Measurements from ENCODE around the gene PIK3AP1. TPM values are rescaled to one million over a fixed set of nuclear protein-coding genes. Genes with fewer than 3 reads are reported as not detected.

The PIK3AP1 gene
- total and polyA plus RNA-seq, 10 of the 15 experiments (the other 5 are each of a cell fraction or from before 2014, with no cell fraction given) = 26.2 to 306 (median 119) TPM

- Histone ChIP-seq H3K27me3 (replicated peaks in 1 of 2; ENCODE audit: control insufficient read depth in 2 of 2, insufficient read depth in 2 of 2, low read length in 1 of 2) (no peaks in the 10 kb centered on the region), H3K9me3 (replicated peaks; ENCODE audit: control insufficient read depth, insufficient read depth, low read length) (no peaks in the 10 kb centered on the region), H3K4me3 (no peak overlapping the region), H3K27ac (ENCODE audit: control insufficient read depth, insufficient read depth) (no peak overlapping the region), H4K20me1 (ENCODE audit: control insufficient read depth, insufficient read depth) (no peaks in the 10 kb centered on the region; the same call in 1 of the 2 replicates), H3K9ac (ENCODE audit: control insufficient read depth, insufficient read depth, low read length) (no peak overlapping the region), H3K4me1 (ENCODE audit: control insufficient read depth, insufficient read depth, low read length) (peaks cover 26% of the 10 kb centered on the region), H3K4me2 (ENCODE audit: control insufficient read depth, insufficient read depth) (no peak overlapping the region), H2AFZ (ENCODE audit: control insufficient read depth, low read depth, low read length) (no peak overlapping the region), H3K36me3 (ENCODE audit: control insufficient read depth in 2 of 2, insufficient read depth in 2 of 2, low read length in 1 of 2) (peaks cover 1 to 12% of the 10 kb centered on the region in 2 experiments; a peak in 2 of 4 replicates), H3K79me2 (ENCODE audit: control insufficient read depth, insufficient read depth, low read length) (peaks cover 88% of the 10 kb centered on the region)
- RAD21 ChIA-PET (ENCODE audit: unreplicated experiment) = interaction anchor here (0.8 to 11.6 kb wide), 10 partner anchors 11 to 52 kb away, joined by 3 to 176 read pairs (median 9); no protein-coding TSS in a partner anchor
- CTCF ChIA-PET = interaction anchor here (0.6 to 3.7 kb wide), 15 partner anchors 9 to 333 kb away, joined by 3 to 24 read pairs (median 4); no protein-coding TSS in a partner anchor
- TF ChIP-seq ATF7 (IDR thresholded peaks at IDR 0.05; ENCODE audit: low read depth) (peak; percentile 86), E2F8 (IDR thresholded peaks at IDR 0.05; ENCODE audit: low read depth, partially characterized antibody) (no peak)
- BruUV-seq (replicated peaks) = no TSS peak
- ATAC-seq = no peak
- in situ Hi-C loops (cut with MboI) (no loop called here), intact Hi-C loops (cut with micrococcal nuclease; ENCODE audit: unreplicated experiment) (no loop called here)
- POLR2A ChIA-PET = interaction anchor here (0.7 to 7.7 kb wide), 9 partner anchors 8 to 40 kb away, joined by 3 to 57 read pairs (median 6); no protein-coding TSS in a partner anchor
- DNase-seq (ENCODE audit: low read depth, low spot score) = no peak
- SMC1A ChIA-PET (ENCODE audit: uncharacterized antibody, unreplicated experiment) = interaction anchor here (0.6 to 9.7 kb wide), 18 partner anchors 9 to 59 kb away, joined by 3 to 95 read pairs (median 11); partner anchors contain the start of gene PIK3AP1
- WGBS (ENCODE audit: insufficient coverage, insufficient replicate concordance, low lambda C conversion rate, missing lambda C conversion rate) = 100% methylated on average over 4 of the region's 4 CpGs
- FAIRE-seq = no peak
Measured at GRCh38 chr10:96692427-96692826, 27.9 kb downstream of the PIK3AP1 start.

- Histone ChIP-seq H3K4me1 (ENCODE audit: control insufficient read depth, insufficient read depth, low read length) (peaks cover 28% of the 10 kb centered on the region), H3K27ac (ENCODE audit: control insufficient read depth, insufficient read depth) (no peak overlapping the region), H4K20me1 (ENCODE audit: control insufficient read depth, insufficient read depth) (no peaks in the 10 kb centered on the region; the same call in none of the 2 replicates), H3K9me3 (replicated peaks; ENCODE audit: control insufficient read depth, insufficient read depth, low read length) (no peaks in the 10 kb centered on the region), H3K4me2 (ENCODE audit: control insufficient read depth, insufficient read depth) (no peak overlapping the region), H3K9ac (ENCODE audit: control insufficient read depth, insufficient read depth, low read length) (no peak overlapping the region), H3K4me3 (no peak overlapping the region), H3K27me3 (replicated peaks in 1 of 2; ENCODE audit: control insufficient read depth in 2 of 2, insufficient read depth in 2 of 2, low read length in 1 of 2) (no peaks in the 10 kb centered on the region), H2AFZ (ENCODE audit: control insufficient read depth, low read depth, low read length) (no peak overlapping the region), H3K79me2 (ENCODE audit: control insufficient read depth, insufficient read depth, low read length) (peaks cover 86% of the 10 kb centered on the region), H3K36me3 (ENCODE audit: control insufficient read depth in 2 of 2, insufficient read depth in 2 of 2, low read length in 1 of 2) (peaks cover 1 to 15% of the 10 kb centered on the region in 2 experiments; a peak in 2 of 4 replicates)
- ChIA-PET SMC1A (ENCODE audit: uncharacterized antibody, unreplicated experiment) (interaction anchor here (0.8 to 9.7 kb wide), 14 partner anchors 9 to 59 kb away, joined by 3 to 95 read pairs (median 14); no protein-coding TSS in a partner anchor), POLR2A (interaction anchor here (0.7 to 7.7 kb wide), 8 partner anchors 9 to 39 kb away, joined by 3 to 57 read pairs (median 6); no protein-coding TSS in a partner anchor), RAD21 (ENCODE audit: unreplicated experiment) (interaction anchor here (1.0 to 11.6 kb wide), 11 partner anchors 9 to 51 kb away, joined by 3 to 176 read pairs (median 9); no protein-coding TSS in a partner anchor), CTCF (interaction anchor here (0.6 to 3.7 kb wide), 17 partner anchors 10 to 519 kb away, joined by 3 to 24 read pairs (median 4); no protein-coding TSS in a partner anchor)
- ATAC-seq = no peak
- BruUV-seq (replicated peaks) = no TSS peak
- DNase-seq (ENCODE audit: low read depth, low spot score) = no peak
- no peak for FAIRE-seq
- intact Hi-C loops (cut with micrococcal nuclease; ENCODE audit: unreplicated experiment) (no loop called here), in situ Hi-C loops (cut with MboI) (no loop called here)
- TF ChIP-seq BMI1 (IDR thresholded peaks at IDR 0.05; ENCODE audit: borderline replicate concordance) (no peak), ZZZ3 (IDR thresholded peaks at IDR 0.05; ENCODE audit: control insufficient read depth, insufficient read length, low read depth) (no peak), MAX (IDR thresholded peaks at IDR 0.05; ENCODE audit: low read depth, low read length) (no peak), NFYA (IDR thresholded peaks at IDR 0.05; ENCODE audit: borderline replicate concordance, low read depth, low read length) (no peak), MYC (IDR thresholded peaks at IDR 0.05; ENCODE audit: insufficient read depth, insufficient read length, insufficient replicate concordance, low read length, severe bottlenecking) (no peak), POU2F2 (IDR thresholded peaks at IDR 0.05; ENCODE audit: borderline replicate concordance, low read depth, low read length) (no peak), SUPT20H (IDR thresholded peaks at IDR 0.05; ENCODE audit: borderline replicate concordance, control insufficient read depth, low read depth, low read length) (no peak), ASH2L (IDR thresholded peaks at IDR 0.05; ENCODE audit: borderline replicate concordance, low read depth) (no peak), ZNF622 (IDR thresholded peaks at IDR 0.05) (no peak), ZNF274 (IDR thresholded peaks at IDR 0.05; ENCODE audit: insufficient read depth, insufficient read length) (no peak), RCOR1 (conservative IDR thresholded peaks at IDR 0.05; ENCODE audit: low read depth, low read length) (no peak), SP1 (IDR thresholded peaks at IDR 0.05; ENCODE audit: low read depth, low read length) (no peak), LARP7 (IDR thresholded peaks at IDR 0.05) (no peak)
Measured at GRCh38 chr10:96691761-96692160, 28.6 kb downstream of the PIK3AP1 start.

All from GM12878 (cell line).